GM12878 (cell line): ENCODE results near the gene RAB12. TPM values are rescaled to one million over a fixed set of nuclear protein-coding genes. Genes with fewer than 3 reads are reported as not detected.
"Not testable (repeated sequence)": the region's sequence is repeated elsewhere in the genome, so short reads cannot be mapped to it uniquely, and the experiment has no call there.

Experiments
- ATAC-seq: fragments of 200-7000 bp; cut with Tn5 transposase; 3 replicates; pipeline ENCODE4 v1.9.1; 2020; ENCODE audit warnings: mild to moderate bottlenecking, moderate library complexity
- BruUV-seq: library from RNA; stranded (reverse); fragments of 400-500 nt; replicated peaks from 2 replicates; lab custom pipeline; 2021; lab: Mats Ljungman, UMichigan
- CTCF ChIA-PET: fragments of 300-600 bp; sonication (Branson Sonifier 250); formaldehyde crosslinking; extraction: SDS; loops from one replicate; lab custom pipeline; 2021; ENCODE audit warnings: inconsistent platforms; lab: Yijun Ruan, JAX
- POLR2A ChIA-PET: fragments of 350-600 bp; formaldehyde crosslinking; extraction: SDS; loops from one replicate; lab custom pipeline; 2021; ENCODE audit warnings: inconsistent platforms; lab: Charles Lee
- RAD21 ChIA-PET: fragments of 300-600 bp; sonication (Branson Sonifier 250); formaldehyde crosslinking; loops from one replicate; lab custom pipeline; 2023; ENCODE audit warnings: antibody characterized with exemption; ENCODE audit not compliant: unreplicated experiment; lab: Charles Lee
- SMC1A ChIA-PET: fragments of 300-600 bp; sonication (Branson Sonifier 250); formaldehyde crosslinking; loops from one replicate; lab custom pipeline; 2023; ENCODE audit not compliant: unreplicated experiment, uncharacterized antibody; lab: Charles Lee
- DNase-seq: peaks from one replicate; pipeline ENCODE4 v3.0.0-alpha.2; 2011; ENCODE audit warnings: low read depth, low spot score
- FAIRE-seq: peaks from 3 replicates; lab custom pipeline; 2011; peaks lifted over from hg19 to GRCh38; lab: Jason Lieb, UNC
- H2AFZ ChIP-seq: 2 replicates; pipeline ENCODE4 v1.6.0; 2011; ENCODE audit warnings: low read depth, low read length, control low read depth; ENCODE audit not compliant: control insufficient read depth
- H3K27ac ChIP-seq: 2 replicates; pipeline ENCODE4 v1.5.1; 2011; ENCODE audit warnings: control low read depth; ENCODE audit not compliant: control insufficient read depth, insufficient read depth
- H3K27me3 ChIP-seq, 2 experiments: replicated peaks in 1 of 2; 2 replicates each; pipeline versions ENCODE4 v1.6.0 to v1.6.1; 2011; ENCODE audit warnings: low read length in 1 of 2; ENCODE audit not compliant: control insufficient read depth in 2 of 2, insufficient read depth in 2 of 2
- H3K36me3 ChIP-seq, 2 experiments: 2 replicates each; pipeline ENCODE4 v1.5.1; 2011; ENCODE audit warnings: low read length in 1 of 2; ENCODE audit not compliant: control insufficient read depth in 2 of 2, insufficient read depth in 2 of 2
- H3K4me1 ChIP-seq: 2 replicates; pipeline ENCODE4 v1.6.1; 2011; ENCODE audit warnings: mild to moderate bottlenecking, low read length, moderate library complexity, mixed read lengths; ENCODE audit not compliant: control insufficient read depth, insufficient read depth
- H3K4me2 ChIP-seq: 2 replicates; pipeline ENCODE4 v1.6.0; 2011; ENCODE audit warnings: control low read depth; ENCODE audit not compliant: control insufficient read depth, insufficient read depth
- H3K4me3 ChIP-seq: fragments of 200-600 bp; sonication (generic); 2 replicates; pipeline ENCODE4 v1.5.1; 2016
- H3K79me2 ChIP-seq: 2 replicates; pipeline ENCODE4 v1.6.0; 2011; ENCODE audit warnings: low read length; ENCODE audit not compliant: control insufficient read depth, insufficient read depth
- H3K9ac ChIP-seq: 2 replicates; pipeline ENCODE4 v1.8.0; 2011; ENCODE audit warnings: low read length, control low read depth, mixed read lengths; ENCODE audit not compliant: control insufficient read depth, insufficient read depth
- H3K9me3 ChIP-seq: replicated peaks from 3 replicates; pipeline ENCODE4 v1.5.1; 2011; ENCODE audit warnings: mild to moderate bottlenecking, low read length; ENCODE audit not compliant: control insufficient read depth, insufficient read depth
- H4K20me1 ChIP-seq: 2 replicates; pipeline ENCODE4 v1.6.0; 2011; ENCODE audit not compliant: control insufficient read depth, insufficient read depth
- ATF2 ChIP-seq: IDR thresholded peaks from 2 replicates; pipeline ENCODE4 v1.6.1; 2012; ENCODE audit warnings: low read length, inconsistent platforms
- E4F1 ChIP-seq: fragments of 450-650 bp; IDR thresholded peaks from 2 replicates; pipeline ENCODE4 v1.6.1; 2018; ENCODE audit warnings: borderline replicate concordance, mild to moderate bottlenecking; ENCODE audit not compliant: partially characterized antibody
- EZH2 ChIP-seq: IDR thresholded peaks from 2 replicates; pipeline ENCODE4 v1.6.1; 2012; ENCODE audit warnings: low read depth, mild to moderate bottlenecking, control low read depth, inconsistent platforms, low read length, borderline replicate concordance; ENCODE audit not compliant: control insufficient read depth
- NFYA ChIP-seq: IDR thresholded peaks from 2 replicates; pipeline ENCODE4 v1.6.1; 2011; ENCODE audit warnings: low read depth, mild to moderate bottlenecking, low read length, improper control_type of control experiment, borderline replicate concordance
- SREBF1 ChIP-seq: IDR thresholded peaks from 2 replicates; pipeline ENCODE4 v1.6.1; 2012; ENCODE audit warnings: mild to moderate bottlenecking, low read length
- ZNF24 ChIP-seq: fragments of 450-650 bp; IDR thresholded peaks from 2 replicates; pipeline ENCODE4 v1.6.1; 2017; ENCODE audit warnings: antibody characterized with exemption, mild to moderate bottlenecking
- WGBS: methylation state at CpG from one replicate; pipeline ENCODE4 v1.1.6; 2016; ENCODE audit warnings: low lambda C conversion rate; ENCODE audit not compliant: insufficient replicate concordance, insufficient coverage; ENCODE audit errors: missing lambda C conversion rate; 5-methylcytosine and 5-hydroxymethylcytosine counted together
- in situ Hi-C: fragments of 300-500 bp; cut with MboI; formaldehyde crosslinking; loops from 9 replicates; pipeline ENCODE4 v1.14.3; 2018; ENCODE audit warnings: mixed read lengths
- intact Hi-C: fragments of 100-400 bp; cut with micrococcal nuclease; formaldehyde crosslinking; loops from one replicate; pipeline ENCODE4 v1.14.2; 2022; ENCODE audit not compliant: unreplicated experiment
- polyA plus RNA-seq, 11 experiments: library from polyadenylated mRNA; depleted of rRNA in 4 of 11; unstranded in 6 of 11; stranded (reverse) in 5 of 11; fragments of >200 nt; fragmentation: Nextera tagmentation in 4 of 11; fragmentation: Illumina TruSeq in 1 of 11; extraction: Ambion mirVana in 4 of 11; extraction: Trizol in 1 of 11; gene quantifications; 1 replicate in 1 of 11; 2 replicates in 10 of 11; pipeline versions ENCODE4 v1.2.1 to v1.2.3, GENCODE V29; 2011 to 2016; ENCODE audit warnings: inconsistent platforms in 2 of 11, missing spikeins in 2 of 11, low read depth in 1 of 11
- total RNA-seq, 4 experiments: library from RNA; depleted of rRNA in 3 of 4; stranded (reverse); fragments of >200 nt in 3 of 4; fragmentation: Illumina TruSeq in 1 of 4; extraction: Trizol in 1 of 4; gene quantifications; 2 replicates each; pipeline versions ENCODE4 v1.2.1 to v1.2.3, GENCODE V29; 2013 to 2021

RAB12 gene
- total and polyA plus RNA-seq, 10 of the 15 experiments (the other 5 are each of a cell fraction or from before 2014, with no cell fraction given) = 0.71 to 29.8 (median 14.0) TPM

- intact Hi-C loops = no loop called here
- peaks cover 6 to 17% of the 10 kb centered on the region in 2 experiments; a peak in 3 of 4 replicates for H3K36me3 ChIP-seq
- FAIRE-seq = no peak
- no peak for ATAC-seq
- H2AFZ ChIP-seq = no peak overlapping the region
- TF ChIP-seq ATF2 (no peak), SREBF1 (no peak), NFYA (no peak), EZH2 (no peak), ZNF24 (no peak), E4F1 (no peak)
- TF ChIP-seq, all 136 proteins: peak for 0
- Histone ChIP-seq H3K79me2 (no peaks in the 10 kb centered on the region), H3K9ac (no peak overlapping the region), H3K4me2 (no peak overlapping the region), H3K4me1 (no peaks in the 10 kb centered on the region), H3K27me3 (no peaks in the 10 kb centered on the region), H3K4me3 (no peak overlapping the region), H3K27ac (no peak overlapping the region), H3K9me3 (no peaks in the 10 kb centered on the region), H4K20me1 (no peaks in the 10 kb centered on the region)
- ChIA-PET POLR2A (interaction anchor here (0.6 to 0.7 kb wide), 2 partner anchors 270 to 449 kb away, joined by 3 to 4 read pairs; no protein-coding TSS in a partner anchor), RAD21 (interaction anchor here (0.6 kb wide), 1 partner anchor 9 kb away, joined by 3 read pairs; no protein-coding TSS in a partner anchor), SMC1A (interaction anchor here (1.6 to 2.2 kb wide), 2 partner anchors 10 to 18 kb away, joined by 3 to 6 read pairs; no protein-coding TSS in a partner anchor), CTCF (interaction anchor here (1.8 to 4.9 kb wide), 2 partner anchors 10 to 345 kb away, joined by 6 to 29 read pairs; no protein-coding TSS in a partner anchor)
- BruUV-seq = no TSS peak
- in situ Hi-C loops = loop anchor here (25.0 kb wide), 1 partner anchor 1431 kb away; no protein-coding TSS in a partner anchor
- DNase-seq = no peak
- 55% methylated on average over 3 of the region's 3 CpGs for WGBS
Observed at GRCh38 chr18:8643326-8643878, 34.2 kb downstream of the RAB12 start.

- H3K36me3 ChIP-seq, H4K20me1 ChIP-seq, H3K4me3 ChIP-seq, CTCF ChIA-PET, FAIRE-seq, H3K4me1 ChIP-seq, intact Hi-C loops, ATAC-seq, H2AFZ ChIP-seq, H3K79me2 ChIP-seq, H3K9me3 ChIP-seq, DNase-seq, RAD21 ChIA-PET, POLR2A ChIA-PET, H3K27ac ChIP-seq, H3K27me3 ChIP-seq, BruUV-seq, H3K9ac ChIP-seq, H3K4me2 ChIP-seq, SMC1A ChIA-PET: not testable (repeated sequence)
- 18% methylated on average over 3 of the region's 3 CpGs for WGBS
- in situ Hi-C loops = loop anchor here (25.0 kb wide), 1 partner anchor 1435 kb away; no protein-coding TSS in a partner anchor
Observed at GRCh38 chr18:8647359-8647758, 38.1 kb downstream of the RAB12 start.
